H1 (cell line): Measurements from ENCODE around the gene SLC22A31. TPM values are rescaled to one million over a fixed set of nuclear protein-coding genes. Genes with fewer than 3 reads are reported as not detected.

ENCODE experiments used
- CTCF ChIA-PET: fragments of 300-600 bp; sonication (Branson Sonifier 250); formaldehyde crosslinking; loops from one replicate; lab custom pipeline; 2021; ENCODE audit not compliant: partially characterized antibody; lab: Charles Lee
- POLR2A ChIA-PET: fragments of 300-600 bp; sonication (Branson Sonifier 250); formaldehyde crosslinking; loops from one replicate; lab custom pipeline; 2021; ENCODE audit warnings: inconsistent platforms; ENCODE audit not compliant: partially characterized antibody; lab: Charles Lee
- DNase-seq, 2 experiments: peaks; one replicate each; pipeline versions ENCODE4 v3.0.0 to v3.0.0-alpha.2; 2010 to 2022; ENCODE audit warnings: low spot score in 2 of 2, low read depth in 1 of 2, mixed read lengths in 1 of 2
- FAIRE-seq: peaks from 2 replicates; lab custom pipeline; 2011; peaks lifted over from hg19 to GRCh38; lab: Jason Lieb, UNC
- H2AFZ ChIP-seq: 2 replicates; pipeline ENCODE4 v1.8.1; 2012; ENCODE audit warnings: low read length, inconsistent platforms
- H2AK5ac ChIP-seq: 2 replicates; pipeline ENCODE4 v1.6.1; 2013; ENCODE audit warnings: low read depth, low read length
- H2BK120ac ChIP-seq: replicated peaks from 2 replicates; pipeline ENCODE3; 2013; ENCODE audit warnings: low read depth, low read length, inconsistent platforms
- H2BK12ac ChIP-seq: 2 replicates; pipeline ENCODE4 v1.6.1; 2013; ENCODE audit warnings: low read depth, low read length
- H2BK15ac ChIP-seq: 2 replicates; pipeline ENCODE4 v1.6.1; 2013; ENCODE audit warnings: low read length
- H2BK20ac ChIP-seq: 2 replicates; pipeline ENCODE4 v1.6.1; 2013; ENCODE audit warnings: low read length
- H2BK5ac ChIP-seq: 2 replicates; pipeline ENCODE4 v1.6.1; 2013; ENCODE audit warnings: low read depth, low read length
- H3K14ac ChIP-seq: 2 replicates; pipeline ENCODE4 v1.6.1; 2013; ENCODE audit warnings: inconsistent platforms; ENCODE audit not compliant: insufficient read length
- H3K18ac ChIP-seq: 2 replicates; pipeline ENCODE4 v1.6.1; 2013; ENCODE audit warnings: low read length; ENCODE audit errors: extremely low read depth
- H3K23ac ChIP-seq: 2 replicates; pipeline ENCODE4 v1.6.1; 2013; ENCODE audit warnings: inconsistent platforms; ENCODE audit not compliant: insufficient read length
- H3K23me2 ChIP-seq: 2 replicates; pipeline ENCODE4 v1.6.1; 2013; ENCODE audit warnings: low read depth, low read length
- H3K27ac ChIP-seq: 2 replicates; pipeline ENCODE4 v1.6.1; 2011; ENCODE audit warnings: low read depth, low read length, inconsistent platforms
- H3K27me3 ChIP-seq, 4 experiments: replicated peaks in 1 of 4; 1 replicate in 1 of 4; 2 replicates in 3 of 4; pipeline versions ENCODE4 v1.6.1 to v1.8.1; 2011 to 2013; ENCODE audit warnings: low read length in 3 of 4, mild to moderate bottlenecking in 3 of 4, inconsistent platforms in 2 of 4, mixed read lengths in 2 of 4, moderate library complexity in 1 of 4; ENCODE audit not compliant: control insufficient read depth in 3 of 4, insufficient read depth in 3 of 4; ENCODE audit errors: extremely low read depth in 1 of 4
- H3K36me3 ChIP-seq, 4 experiments: 2 replicates each; pipeline versions ENCODE4 v1.6.1 to v1.8.1; 2011 to 2013; ENCODE audit warnings: mild to moderate bottlenecking in 4 of 4, low read length in 3 of 4, moderate library complexity in 2 of 4, control low read depth in 1 of 4, inconsistent platforms in 1 of 4; ENCODE audit not compliant: insufficient read depth in 4 of 4, control insufficient read depth in 2 of 4
- H3K4ac ChIP-seq: replicated peaks from 2 replicates; pipeline ENCODE3; 2013; ENCODE audit warnings: low read length, low read depth, mixed read lengths, inconsistent platforms; ENCODE audit not compliant: insufficient read length
- H3K4me1 ChIP-seq, 4 experiments: replicated peaks in 1 of 4; 1 replicate in 1 of 4; 2 replicates in 3 of 4; pipeline versions ENCODE4 v1.6.1 to v1.8.1; 2011 to 2013; ENCODE audit warnings: low read length in 3 of 4, inconsistent platforms in 2 of 4, mixed read lengths in 1 of 4; ENCODE audit not compliant: insufficient read depth in 4 of 4, control insufficient read depth in 3 of 4
- H3K4me2 ChIP-seq, 2 experiments: 2 replicates each; pipeline versions ENCODE4 v1.6.1 to v1.8.1; 2011 to 2013; ENCODE audit warnings: low read depth in 2 of 2, low read length in 2 of 2, control low read depth in 1 of 2, inconsistent platforms in 1 of 2, mild to moderate bottlenecking in 1 of 2; ENCODE audit not compliant: insufficient read depth in 1 of 2
- H3K4me3 ChIP-seq, 4 experiments: fragments of 200-600, 300-600 bp in 1 of 4; sonication (generic), shearing (Covaris generic), sonication (Bioruptor Twin) in 1 of 4; 2 replicates each; pipeline versions ENCODE4 v1.5.1 to v1.8.1; 2011 to 2016; ENCODE audit warnings: low read length in 4 of 4, low read depth in 3 of 4, control low read depth in 2 of 4, inconsistent platforms in 2 of 4, mild to moderate bottlenecking in 2 of 4, mixed read lengths in 1 of 4, moderate library complexity in 1 of 4; ENCODE audit not compliant: insufficient read depth in 2 of 4; ENCODE audit errors: extremely low read depth in 1 of 4
- H3K56ac ChIP-seq: replicated peaks from 2 replicates; pipeline ENCODE3; 2013; ENCODE audit warnings: low read depth, mild to moderate bottlenecking, mixed read lengths, low read length, inconsistent platforms; ENCODE audit not compliant: insufficient read length
- H3K79me1 ChIP-seq: 2 replicates; pipeline ENCODE4 v1.6.1; 2013; ENCODE audit warnings: low read depth, low read length, control low read depth
- H3K79me2 ChIP-seq, 2 experiments: 2 replicates each; pipeline versions ENCODE4 v1.6.1 to v1.8.1; 2012 to 2013; ENCODE audit warnings: low read length in 2 of 2, mild to moderate bottlenecking in 2 of 2, inconsistent platforms in 1 of 2; ENCODE audit not compliant: insufficient read depth in 2 of 2, control insufficient read depth in 1 of 2
- H3K9ac ChIP-seq, 4 experiments: replicated peaks in 1 of 4; 1 replicate in 1 of 4; 2 replicates in 3 of 4; pipeline versions ENCODE4 v1.6.1 to v1.8.1; 2011 to 2013; ENCODE audit warnings: low read depth in 3 of 4, low read length in 3 of 4, control low read depth in 2 of 4, mild to moderate bottlenecking in 2 of 4, moderate library complexity in 2 of 4, inconsistent platforms in 1 of 4; ENCODE audit errors: extremely low read depth in 1 of 4
- H3K9me3 ChIP-seq, 2 experiments: 2 replicates each; pipeline versions ENCODE4 v1.6.1 to v1.8.1; 2012 to 2013; ENCODE audit warnings: mild to moderate bottlenecking in 2 of 2, moderate library complexity in 2 of 2, control low read depth in 1 of 2, inconsistent platforms in 1 of 2, low read depth in 1 of 2, low read length in 1 of 2, mixed read lengths in 1 of 2; ENCODE audit not compliant: insufficient read depth in 2 of 2
- H4K20me1 ChIP-seq, 2 experiments: replicated peaks in 1 of 2; 2 replicates each; pipeline versions ENCODE3 to v1.8.1; 2011 to 2013; ENCODE audit warnings: inconsistent platforms in 2 of 2, low read length in 2 of 2, mild to moderate bottlenecking in 1 of 2; ENCODE audit not compliant: insufficient read depth in 2 of 2, control insufficient read depth in 1 of 2
- H4K5ac ChIP-seq: 2 replicates; pipeline ENCODE4 v1.6.1; 2013; ENCODE audit warnings: low read length, low read depth, mixed read lengths, inconsistent platforms; ENCODE audit not compliant: insufficient read length
- H4K8ac ChIP-seq: 2 replicates; pipeline ENCODE4 v1.8.0; 2013; ENCODE audit warnings: mild to moderate bottlenecking, moderate library complexity, low read length, inconsistent platforms; ENCODE audit not compliant: insufficient read depth; ENCODE audit errors: extremely low read depth
- H4K91ac ChIP-seq: replicated peaks from 2 replicates; pipeline ENCODE3; 2013; ENCODE audit warnings: low read length, mixed read lengths, inconsistent platforms; ENCODE audit not compliant: insufficient read length
- JUND ChIP-seq: IDR thresholded peaks from 2 replicates; pipeline ENCODE4 v1.6.1; 2011; ENCODE audit warnings: mild to moderate bottlenecking, improper control_type of control experiment, low read length
- NANOG ChIP-seq: IDR thresholded peaks from 2 replicates; pipeline ENCODE4 v1.6.1; 2011; ENCODE audit warnings: low read length, low read depth, mild to moderate bottlenecking, inconsistent platforms; ENCODE audit not compliant: insufficient read depth, poor library complexity, severe bottlenecking
- WGBS, 2 experiments: shearing (Covaris generic) in 1 of 2; methylation state at CpG; one replicate each; pipeline versions ENCODE4 v1.1.6 to v1.1.7; 2013 to 2015; ENCODE audit warnings: low lambda C conversion rate in 2 of 2, mixed read lengths in 2 of 2, inconsistent platforms in 1 of 2, low coverage in 1 of 2, missing lambda C conversion rate in 1 of 2; ENCODE audit not compliant: insufficient replicate concordance in 2 of 2, insufficient coverage in 1 of 2, insufficient read length in 1 of 2; ENCODE audit errors: extremely low coverage in 1 of 2, missing lambda C conversion rate in 1 of 2; 5-methylcytosine and 5-hydroxymethylcytosine counted together
- polyA plus RNA-seq, 7 experiments: library from polyadenylated mRNA; depleted of rRNA in 3 of 7; stranded (reverse) in 5 of 7; unstranded in 2 of 7; fragments of >200 nt in 5 of 7; fragments of 200-250 nt in 2 of 7; gene quantifications; 1 replicate in 5 of 7; 2 replicates in 1 of 7; 4 replicates in 1 of 7; pipeline versions ENCODE4 v1.2.1 to v1.2.3, GENCODE V29; 2011 to 2013; ENCODE audit warnings: missing spikeins in 2 of 7, mixed read lengths in 2 of 7
- total RNA-seq: library from RNA; stranded (reverse); fragmentation: NEBNext Ultra II Directional; extraction: Animal tissue kit (Norgen Biotek cat#: 25700); gene quantifications from 2 replicates; pipeline ENCODE4 v1.2.1, GENCODE V29; 2021

SLC22A31 gene
- total and polyA plus RNA-seq, 2 of the 8 experiments (the other 6 are each of a cell fraction or from before 2014, with no cell fraction given), result 7.7 to 10.6 TPM

GRCh38 chr16:89160977-89161701 is 39.2 kb downstream of the SLC22A31 start:
- Histone ChIP-seq H3K4me2 (no peak overlapping the region), H3K79me2 (no peaks in the 10 kb centered on the region), H4K20me1 (no peaks in the 10 kb centered on the region), H3K79me1 (no peaks in the 10 kb centered on the region), H4K5ac (no peak overlapping the region), H4K8ac (no peak overlapping the region), H4K91ac (no peak overlapping the region), H3K56ac (no peak overlapping the region), H3K23me2 (no peaks in the 10 kb centered on the region; the same call in 1 of the 2 replicates), H3K18ac (no peak overlapping the region), H2BK15ac (no peak overlapping the region; the same call in 1 of the 2 replicates), H3K9me3 (peaks cover 15 to 31% of the 10 kb centered on the region in 2 experiments), H3K9ac (no peak overlapping the region), H3K4me1 (no peaks in the 10 kb centered on the region), H2AK5ac (no peak overlapping the region), H3K23ac (no peak overlapping the region), H2BK5ac (no peak overlapping the region; the same call in 1 of the 2 replicates), H3K4ac (no peak overlapping the region), H2AFZ (no peak overlapping the region), H3K4me3 (no peak overlapping the region), H2BK120ac (no peak overlapping the region), H3K36me3 (no peaks in the 10 kb centered on the region), H3K27me3 (peaks cover 0 to 3% (median 0%) of the 10 kb centered on the region in 4 experiments; a peak in 2 of 7 replicates), H2BK12ac (peak overlapping the region; percentile 60; the same call in 1 of the 2 replicates), H3K14ac (no peak overlapping the region), H2BK20ac (peak overlapping the region; percentile 72; the same call in 1 of the 2 replicates), H3K27ac (no peak overlapping the region)
- DNase-seq, result no peak
- no peak for FAIRE-seq
- ChIA-PET CTCF (interaction anchor here (1.1 kb wide), 1 partner anchor 350 kb away, joined by 3 read pairs; the partner anchor contains the start of gene APRT), POLR2A (interaction anchor here (0.6 to 0.8 kb wide), 2 partner anchors 125 to 159 kb away, joined by 3 read pairs; no protein-coding TSS in a partner anchor)
- no peak for TF ChIP-seq JUND
- TF ChIP-seq NANOG, result no peak
- whole genome bisulfite sequencing, 2 experiments, result 87% methylated on average over 27 of the region's 29 CpGs; no CpG with 5 or more reads in 1 of the 2 experiments
